GM18861 (cell line): ENCODE data around the gene DUXB.

Source experiments
- ATAC-seq: cut with Tn5 transposase; IDR thresholded peaks from one replicate; pipeline ENCODE4 v1.9.1; 2021; ENCODE audit not compliant: unreplicated experiment

The DUXB gene, protein sequence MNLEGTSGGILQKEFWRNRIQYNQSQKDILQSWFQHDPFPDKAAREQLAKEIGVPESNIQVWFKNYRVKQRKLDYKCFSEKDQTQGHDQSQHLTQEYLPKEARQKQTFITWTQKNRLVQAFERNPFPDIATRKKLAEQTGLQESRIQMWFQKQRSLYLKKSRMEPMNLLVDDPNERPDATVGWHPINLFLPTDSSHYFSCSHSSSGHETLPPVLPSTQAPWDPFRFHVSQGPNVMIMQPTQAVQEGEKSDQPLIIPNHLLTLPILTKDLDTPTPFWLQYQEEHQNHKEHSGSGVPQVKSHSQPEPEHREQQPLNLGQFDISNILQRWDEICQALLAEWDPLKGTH

DNA sequence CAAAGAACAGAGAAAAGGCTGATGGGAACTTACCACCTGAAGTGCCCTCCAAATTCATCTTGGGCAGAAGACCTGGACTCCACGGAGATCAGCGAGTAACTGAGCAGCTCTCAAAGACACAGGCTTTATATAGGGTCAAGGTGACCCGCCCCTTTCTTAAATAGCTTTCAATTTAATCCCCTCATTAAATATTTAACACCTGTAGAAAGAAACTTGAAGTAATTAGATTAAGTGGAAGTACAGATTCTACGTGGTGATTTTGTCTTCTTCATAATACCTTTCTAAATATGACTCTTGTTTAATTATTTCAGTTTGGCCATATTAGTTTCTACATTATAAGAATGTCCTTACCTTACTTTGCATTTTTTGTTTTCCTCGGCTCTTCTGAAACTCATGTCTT is at the start of gene DUXB:
TSS of gene DUXB (minus strand) at position 101 of the 400 bp plus-strand sequence. CDS start at position 58, 43 bp downstream.
- no peak for ATAC-seq

DNA sequence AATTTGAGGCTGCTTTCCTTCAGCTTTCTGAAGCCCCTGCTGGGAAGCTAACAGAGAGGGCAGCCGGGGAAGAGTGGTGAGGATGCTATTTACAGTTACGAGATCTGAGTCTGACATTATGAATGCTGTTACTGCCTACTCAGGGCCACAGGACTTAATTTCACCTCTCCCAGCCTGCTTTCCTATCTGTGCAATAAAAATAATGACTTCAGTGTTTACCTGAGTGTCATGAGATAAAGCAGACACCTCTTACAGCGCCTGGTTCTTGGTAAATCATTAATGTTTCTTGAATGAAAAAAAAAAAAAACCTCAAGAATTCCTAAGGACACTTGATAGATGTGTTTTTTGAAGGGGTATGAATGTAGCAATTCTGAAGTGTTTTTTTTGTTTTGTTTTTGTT is 49.3 kb upstream of the DUXB start:
- no peak for ATAC-seq

DNA sequence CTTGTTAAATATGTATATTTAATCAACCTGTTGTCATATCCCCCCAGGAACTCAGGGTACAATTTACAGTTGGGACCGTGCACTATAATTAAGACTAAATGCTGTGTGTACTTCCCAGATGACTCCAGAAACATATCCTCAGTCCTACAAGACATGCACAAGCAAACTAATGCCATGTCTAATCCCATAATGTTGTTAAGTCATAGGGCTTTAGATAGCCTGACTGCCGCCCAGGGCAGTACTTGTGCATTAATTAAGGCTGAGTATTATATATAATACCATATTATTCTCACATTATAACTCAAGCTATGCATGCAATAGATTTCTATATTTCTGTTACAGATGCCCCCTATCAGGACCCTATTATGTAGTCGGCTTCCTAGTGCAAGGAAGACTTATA is 45.1 kb upstream of the DUXB start:
- no peak for ATAC-seq

DNA sequence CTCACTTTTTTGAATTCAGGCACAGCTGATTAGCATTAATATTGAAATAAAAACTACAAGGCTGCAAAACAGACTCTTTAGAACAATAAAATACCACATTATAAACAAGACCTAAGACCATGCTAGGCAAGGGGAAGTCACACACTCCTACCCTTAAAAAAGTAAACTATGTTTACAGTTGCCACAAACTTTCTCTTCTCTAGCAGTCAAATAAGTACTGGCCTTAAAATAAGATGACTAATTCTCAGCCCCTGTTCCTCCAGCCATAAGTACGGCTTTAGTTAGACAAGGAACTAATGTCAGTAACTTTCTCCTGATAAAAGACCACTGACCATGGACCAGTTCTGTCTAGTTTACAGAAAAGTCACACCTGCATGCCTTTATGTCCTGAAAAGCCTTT is 44.6 kb upstream of the DUXB start:
- ATAC-seq, result no peak

DNA sequence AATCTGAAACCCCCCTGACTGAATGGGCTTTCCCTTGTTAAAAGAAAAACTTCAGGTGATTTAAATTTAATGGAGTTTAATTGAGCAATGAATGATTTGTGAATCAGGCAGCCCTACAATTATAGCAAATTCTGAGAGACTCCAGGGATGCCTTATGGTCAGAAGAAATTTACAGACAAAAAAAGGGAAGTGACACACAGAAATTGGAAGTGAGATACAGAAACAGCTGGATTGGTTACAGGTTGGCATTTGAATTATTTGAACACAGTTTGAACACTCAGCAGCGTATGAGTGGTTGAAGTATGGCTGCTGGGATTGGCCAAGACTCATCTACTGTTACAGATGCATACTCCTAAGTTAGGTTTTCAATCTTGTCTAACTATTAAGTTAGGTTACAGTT is 44.0 kb upstream of the DUXB start:
- no peak for ATAC-seq

DNA sequence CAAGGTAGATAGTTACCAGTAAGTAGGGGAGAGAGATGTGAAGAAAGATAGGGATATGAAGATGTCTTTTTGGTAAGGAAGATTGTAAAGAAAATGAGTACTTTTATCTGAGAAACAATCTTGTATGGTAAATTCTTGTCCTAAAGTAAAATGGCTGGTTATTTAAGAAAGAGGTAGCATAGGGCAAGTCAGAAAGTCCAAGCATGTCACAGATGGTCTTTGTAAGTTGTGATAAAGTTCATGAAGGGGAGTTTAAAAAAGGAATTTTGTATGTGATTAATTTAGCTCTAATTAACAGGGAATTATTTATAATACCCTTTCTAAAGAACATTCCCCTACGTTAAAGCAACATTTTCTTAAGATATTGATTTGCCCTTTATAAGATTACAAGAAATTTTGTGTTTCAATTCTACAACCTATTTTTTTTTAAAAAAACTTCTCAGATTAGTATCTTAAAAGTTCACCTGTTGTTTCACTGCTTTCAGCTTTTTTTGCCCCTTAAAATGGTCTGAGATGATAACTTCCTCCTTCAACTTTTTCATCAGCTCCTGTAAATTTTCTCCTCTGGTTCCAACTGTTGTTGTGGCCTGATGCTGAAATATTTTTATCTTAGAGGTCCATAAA is 41.3 kb upstream of the DUXB start:
- ATAC-seq, result no peak

DNA sequence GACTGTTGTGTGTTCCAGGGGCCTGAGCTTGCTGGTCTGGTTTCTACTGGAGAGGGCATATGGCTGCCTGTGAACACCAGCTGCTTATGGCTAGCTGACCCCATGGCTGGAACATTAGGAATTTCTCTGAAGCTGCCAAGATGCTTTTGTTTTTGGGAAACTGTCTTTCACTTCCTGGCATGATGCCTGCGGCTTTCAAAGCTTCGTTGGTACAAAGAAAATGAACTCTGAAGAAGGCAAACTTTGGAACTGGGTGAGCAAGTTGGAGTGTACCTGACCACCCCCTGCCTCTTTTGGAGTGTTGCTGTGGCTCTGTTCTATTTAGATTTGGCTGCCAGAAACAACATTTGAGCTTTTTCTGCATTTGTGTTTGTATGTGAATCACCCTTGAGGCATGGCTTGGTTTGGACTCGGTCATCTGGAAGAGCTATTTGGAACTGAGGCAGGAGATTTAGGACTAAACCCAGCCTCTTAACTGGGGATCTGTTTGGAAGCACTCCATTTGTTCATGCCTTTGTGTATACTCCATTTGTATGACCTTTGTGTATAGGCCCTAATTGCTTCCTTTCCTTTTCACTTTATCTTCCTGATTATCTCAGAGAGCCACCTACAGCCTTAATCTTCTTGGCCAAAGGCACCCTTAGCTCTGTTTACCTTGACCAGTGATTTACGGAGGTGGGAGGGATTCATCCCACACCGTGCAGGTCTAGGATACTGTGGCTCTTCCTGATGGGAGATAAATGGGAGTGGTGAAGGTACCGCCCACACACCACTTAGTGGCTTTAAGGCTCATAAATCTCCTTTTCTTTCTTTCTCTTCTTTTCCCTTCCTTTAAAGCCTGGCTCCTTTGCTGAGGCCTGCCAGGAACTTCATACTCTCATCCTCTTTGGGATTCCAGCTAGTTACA is 32.3 kb upstream of the DUXB start:
- no peak for ATAC-seq

DNA sequence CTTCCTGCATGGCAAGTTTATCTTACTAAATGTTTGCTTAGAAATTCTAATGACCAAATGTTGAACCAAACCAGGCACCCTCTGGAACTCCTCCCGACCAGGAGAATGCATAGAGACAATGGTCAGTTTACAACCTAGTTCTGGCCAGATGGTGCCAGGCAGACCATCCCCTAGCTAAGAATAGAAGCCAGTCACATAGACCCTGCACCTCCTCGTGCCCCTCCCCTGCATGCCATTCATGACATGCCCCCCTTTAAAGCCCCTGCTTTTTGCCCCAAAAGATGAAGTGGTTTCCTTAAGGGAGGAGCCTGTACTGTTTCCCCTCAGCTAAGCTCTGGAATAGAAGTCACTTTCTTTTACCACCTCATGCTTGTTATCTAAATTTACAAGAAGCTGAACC is 31.6 kb upstream of the DUXB start:
- no peak for ATAC-seq

DNA sequence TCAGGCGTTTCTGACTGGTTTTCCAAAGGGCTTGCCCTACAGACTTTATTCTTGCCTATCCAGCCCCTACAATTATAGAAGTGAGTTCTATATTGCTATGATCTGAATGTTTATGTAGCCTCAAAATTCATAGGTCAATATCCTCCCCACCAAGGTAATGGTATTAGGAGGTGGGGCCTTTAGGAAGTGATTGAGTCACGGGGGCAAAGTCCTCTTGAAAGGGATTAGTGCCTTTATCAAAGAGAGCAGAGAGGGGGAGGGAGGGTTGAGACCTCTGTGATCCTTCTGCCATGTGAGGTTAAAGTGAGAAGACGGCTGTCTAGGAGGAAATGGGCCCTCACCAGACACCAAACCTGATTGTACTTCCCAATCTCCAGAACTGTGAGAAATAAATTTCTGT is 26.0 kb upstream of the DUXB start:
- ATAC-seq, result no peak

DNA sequence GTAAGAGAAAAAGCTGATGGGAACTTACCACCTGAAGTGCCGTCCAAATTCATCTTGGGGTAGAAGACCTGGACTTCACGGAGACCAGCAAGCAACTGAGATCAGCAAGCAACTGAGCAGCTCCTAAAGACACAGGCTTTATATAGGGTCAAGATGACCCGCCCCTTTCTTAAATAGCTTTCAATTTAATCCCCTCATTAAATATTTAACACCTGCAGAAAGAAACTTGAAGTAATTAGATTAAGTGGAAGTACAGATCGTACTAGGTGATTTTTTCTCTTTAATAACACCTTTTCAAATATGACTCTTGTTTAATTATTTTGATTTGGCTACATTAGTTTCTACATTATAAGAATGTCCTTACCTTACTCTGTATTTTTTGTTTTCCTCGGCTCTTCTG is 25.1 kb upstream of the DUXB start, which contains the start of gene CPHXL:
TSS of gene CPHXL (minus strand) at position 101 of the 400 bp plus-strand sequence. CDS start at position 53, 48 bp downstream.
- ATAC-seq, result no peak

DNA sequence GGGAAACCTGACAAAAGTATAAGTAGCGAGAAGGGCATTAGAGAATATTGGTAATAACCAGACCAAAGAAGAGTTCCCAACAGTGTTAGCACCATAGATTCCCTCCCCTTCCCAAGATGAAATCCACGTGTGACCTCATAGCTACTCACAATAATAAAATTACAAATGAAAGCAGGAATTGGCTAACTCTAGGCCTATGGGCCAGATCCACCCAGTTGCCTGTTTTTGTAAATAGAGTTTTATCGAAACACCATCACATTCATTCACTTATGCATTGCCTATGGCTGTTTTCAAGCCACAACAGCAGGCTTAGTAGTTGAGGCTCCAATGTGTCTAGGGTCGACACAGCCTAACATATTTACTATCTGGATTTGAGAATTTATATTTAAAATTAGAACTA is 17.2 kb upstream of the DUXB start:
- ATAC-seq, result no peak

DNA sequence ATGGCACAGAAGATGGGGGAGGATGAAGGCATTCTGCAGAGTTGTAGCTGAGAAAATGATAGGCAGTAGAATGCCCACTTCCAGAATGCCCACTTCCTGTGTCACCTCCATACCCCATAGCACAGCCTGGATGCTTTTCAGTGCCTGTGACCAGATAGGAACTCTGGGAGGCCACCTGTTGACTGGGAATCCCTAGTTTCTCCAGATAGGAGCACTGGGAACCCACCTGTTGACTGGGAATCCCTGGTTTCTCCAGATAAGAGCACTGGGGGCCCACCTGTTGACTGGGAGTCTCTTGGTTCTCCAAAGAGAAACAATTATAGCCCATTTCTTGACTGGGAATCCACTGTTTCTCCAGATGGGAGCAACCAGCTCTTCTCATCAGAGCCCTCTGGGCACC is 13.4 kb upstream of the DUXB start:
- ATAC-seq, result no peak

DNA sequence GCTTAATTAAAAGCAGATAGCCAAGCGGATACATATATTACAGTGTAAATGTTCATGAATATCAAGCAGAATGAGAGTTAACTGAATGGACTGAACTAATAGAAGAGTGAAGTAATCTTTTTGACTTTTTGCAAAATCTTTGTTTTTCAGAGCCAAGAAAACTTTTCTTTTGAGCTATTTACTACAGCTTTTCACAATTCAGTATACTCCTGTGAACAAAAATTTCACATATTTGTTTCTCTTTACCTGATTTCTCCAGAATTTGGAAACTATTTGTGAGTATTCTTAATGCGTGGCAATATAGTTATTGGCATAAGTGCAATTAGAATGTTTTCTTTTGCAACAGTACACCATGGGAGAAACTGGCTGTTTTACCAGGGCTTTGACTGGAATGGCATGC is 9.1 kb upstream of the DUXB start:
- no peak for ATAC-seq

DNA sequence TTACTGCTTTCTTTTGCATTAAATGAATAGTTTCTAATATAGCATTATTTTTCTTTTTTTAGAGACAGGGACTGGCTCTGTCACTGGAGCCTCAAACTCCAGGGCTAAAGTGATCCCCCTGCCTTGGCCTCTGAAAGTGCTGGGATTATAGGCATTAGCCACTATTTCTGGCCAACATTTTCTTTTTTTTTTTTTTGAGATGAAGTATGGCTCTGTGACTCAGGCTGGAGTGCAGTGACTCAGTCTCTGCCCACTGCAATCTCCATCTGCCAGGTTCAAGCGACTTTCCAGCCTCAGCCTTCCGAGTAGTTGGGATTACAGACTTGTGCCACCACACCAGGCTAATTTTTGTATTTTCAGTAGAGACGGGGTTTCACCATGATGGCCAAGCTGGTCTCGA is 2.0 kb upstream of the DUXB start:
- ATAC-seq, result no peak

DNA sequence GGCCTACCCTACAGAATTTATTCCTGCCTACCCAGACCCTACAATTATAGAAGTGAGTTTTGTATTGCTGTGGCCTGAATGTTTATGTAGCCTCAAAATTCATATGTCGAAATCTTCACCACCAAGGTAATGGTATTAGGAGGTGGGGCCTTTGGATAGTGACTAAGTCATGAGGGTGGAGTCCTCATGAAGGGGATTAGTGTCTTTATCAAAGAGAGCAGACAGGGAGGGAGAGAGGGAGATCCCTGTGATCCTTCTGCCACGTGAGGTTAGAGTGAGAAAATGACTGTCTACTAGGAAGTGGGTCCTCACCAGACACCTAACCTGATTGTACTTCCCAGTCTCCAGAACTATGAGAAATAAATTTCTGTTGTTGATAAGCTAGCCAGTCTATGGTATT is 981 bp upstream of the DUXB start:
- ATAC-seq, result no peak

DNA sequence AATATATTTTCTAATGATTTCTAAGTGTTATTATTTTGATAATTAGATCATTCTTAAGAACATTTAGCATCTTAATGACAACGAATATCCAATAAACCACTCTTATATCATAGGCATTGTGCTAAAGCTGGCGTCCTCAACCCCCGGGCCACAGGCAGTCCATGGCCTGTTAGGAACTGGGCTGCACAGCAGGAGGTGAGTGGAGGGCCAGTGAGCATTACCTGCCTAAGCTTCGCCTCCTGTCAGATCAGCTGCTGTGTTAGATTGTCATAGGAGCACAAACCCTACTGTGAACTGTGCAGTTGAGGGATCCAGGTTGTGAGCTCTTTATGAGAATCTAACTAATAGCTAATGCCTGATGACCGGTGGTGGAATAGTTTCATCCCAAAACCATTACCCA is 3.7 kb downstream of the DUXB start:
- ATAC-seq, result no peak

DNA sequence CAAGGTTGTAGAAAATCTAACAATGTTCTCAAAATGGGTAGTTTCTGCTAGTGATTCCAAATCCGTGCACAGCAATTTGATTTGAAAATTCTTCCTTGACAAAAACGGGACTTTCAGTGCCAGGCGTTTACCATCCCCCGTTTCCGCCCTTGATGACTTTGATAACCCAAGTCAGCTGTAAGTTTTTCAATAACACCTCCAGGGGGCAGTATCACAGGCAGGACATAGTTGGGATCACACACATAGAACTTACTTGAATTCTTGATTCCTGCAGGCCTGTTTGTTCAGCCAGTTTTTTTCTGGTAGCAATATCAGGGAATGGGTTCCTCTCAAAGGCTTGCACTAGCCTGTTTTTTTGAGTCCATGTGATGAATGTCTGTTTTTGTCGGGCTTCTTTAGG is 5.6 kb downstream of the DUXB start:
- ATAC-seq, result no peak

DNA sequence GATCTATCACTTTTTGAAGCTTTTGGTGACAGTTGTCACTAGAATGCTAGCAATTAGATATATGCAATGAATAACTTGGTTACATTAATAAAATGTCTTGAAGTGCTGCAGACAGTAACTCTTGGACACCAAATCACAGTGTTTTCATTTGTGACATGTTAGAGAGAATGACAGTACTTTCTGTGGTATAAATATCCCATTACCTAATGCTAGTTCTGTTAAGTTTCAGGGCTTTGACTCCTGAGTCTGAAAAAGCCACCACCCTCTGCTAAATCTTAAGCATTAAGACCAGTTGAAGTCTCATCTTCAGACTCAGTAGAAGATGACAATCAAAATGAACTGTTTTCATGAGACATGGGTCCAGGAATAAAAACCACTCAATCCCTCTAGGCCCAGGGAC is 13.9 kb downstream of the DUXB start:
- ATAC-seq, result no peak

DNA sequence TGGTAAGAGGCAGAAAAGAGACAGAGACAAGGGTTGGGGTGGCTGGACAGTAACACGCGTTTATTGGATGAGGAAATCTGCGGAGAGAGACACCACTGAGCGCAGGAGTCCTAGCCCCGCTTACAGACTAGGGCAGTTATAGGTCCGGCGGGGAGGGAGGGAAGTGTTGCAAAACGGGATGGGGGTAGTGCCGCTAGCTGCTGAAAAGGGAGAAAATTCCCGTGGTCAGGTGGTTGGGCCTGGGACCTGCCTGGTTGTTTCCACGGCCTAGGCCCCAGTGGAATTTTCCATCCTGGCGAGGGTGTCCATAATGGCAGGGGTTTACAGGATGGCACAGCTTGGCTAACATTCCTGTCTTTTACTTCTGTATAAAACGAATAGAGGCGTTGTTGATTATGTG is 19.0 kb downstream of the DUXB start:
- no peak for ATAC-seq

DNA sequence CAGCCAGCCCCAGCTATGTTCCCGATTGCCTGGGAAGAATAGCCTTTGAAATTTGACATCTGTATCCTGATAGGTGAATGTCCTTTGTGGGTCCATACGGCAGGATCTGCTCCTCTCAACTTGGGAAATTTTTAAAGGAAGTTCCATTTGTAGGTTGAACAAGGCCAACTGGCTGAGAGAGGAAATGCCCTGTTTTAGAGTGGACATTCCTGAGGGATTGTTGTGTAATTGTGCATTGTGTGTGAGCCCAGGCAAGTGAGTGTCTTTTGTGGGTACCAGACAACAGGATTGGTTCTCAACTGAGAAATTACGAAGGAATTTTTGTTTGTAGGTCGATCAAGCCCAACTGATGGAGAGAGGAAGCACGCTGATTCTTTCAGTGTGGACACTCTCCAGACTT is 21.9 kb downstream of the DUXB start:
- ATAC-seq, result no peak

DNA sequence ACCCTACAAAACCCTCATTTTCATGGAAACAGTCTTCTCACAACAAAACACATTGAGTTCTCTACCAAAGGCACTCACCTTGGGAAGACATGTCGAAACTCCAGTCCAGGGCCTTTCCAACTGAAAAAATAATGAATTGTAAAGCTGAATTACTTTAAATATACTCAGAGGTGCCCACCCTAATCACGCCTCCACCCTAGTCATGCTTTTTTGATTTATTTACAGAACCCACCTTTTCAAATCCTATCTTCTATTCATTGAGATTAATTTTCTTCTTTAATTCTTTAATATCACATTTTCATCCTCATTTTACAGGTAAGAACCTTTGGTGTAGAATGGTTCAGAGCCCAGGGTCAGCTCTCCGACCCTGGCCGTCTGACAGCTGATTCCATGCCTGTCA is 24.4 kb downstream of the DUXB start, which contains the start of gene CPHXL2:
TSS of gene CPHXL2 (minus strand) at position 101 of the 400 bp plus-strand sequence. CDS start at position 91, 10 bp downstream.
- ATAC-seq, result no peak

DNA sequence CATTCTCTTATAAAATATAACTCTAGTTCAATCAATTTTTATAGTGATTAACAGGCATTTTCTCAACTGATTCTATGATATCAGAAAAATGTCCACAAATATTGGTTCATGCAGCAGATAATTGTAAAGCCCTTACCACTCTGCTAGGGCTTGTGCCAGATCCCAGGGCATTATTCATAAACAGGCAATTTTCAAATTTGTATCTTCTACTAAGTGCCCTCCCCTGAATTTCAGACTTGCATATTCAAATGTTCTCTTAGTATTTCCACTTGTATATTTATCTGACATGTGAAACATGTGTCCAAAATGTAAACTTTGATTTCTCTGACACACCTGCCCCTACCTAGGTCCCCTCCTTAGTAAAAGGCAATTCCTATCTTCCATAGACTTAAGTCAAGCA is 33.8 kb downstream of the DUXB start:
- no peak for ATAC-seq
